SU-DHL-6 (cell line): ENCODE results near the gene GDNF.

Experiments used
- H2AFZ ChIP-seq: fragments of 200-600 bp; sonication (generic); 2 replicates; pipeline ENCODE4 v1.6.1; 2014; ENCODE audit warnings: low read depth, mild to moderate bottlenecking, moderate library complexity, mixed read lengths, antibody characterized with exemption, low read length; ENCODE audit not compliant: severe bottlenecking
- H3F3A ChIP-seq: fragments of 200-600 bp; shearing (Covaris generic); 2 replicates; pipeline ENCODE4 v1.6.0; 2016; ENCODE audit warnings: antibody characterized with exemption, mild to moderate bottlenecking; ENCODE audit not compliant: insufficient read depth
- H3K27ac ChIP-seq: fragments of 200-600 bp; sonication (generic); 2 replicates; pipeline ENCODE4 v1.5.1; 2016; ENCODE audit warnings: low read depth, mild to moderate bottlenecking, low read length, moderate library complexity, mixed read lengths
- H3K27me3 ChIP-seq: fragments of 200-600 bp; sonication (generic), shearing (Covaris generic); 2 replicates; pipeline ENCODE4 v1.6.0; 2014; ENCODE audit warnings: mild to moderate bottlenecking, low read length
- H3K36me3 ChIP-seq: fragments of 200-600 bp; sonication (generic); 2 replicates; pipeline ENCODE4 v1.6.1; 2014; ENCODE audit warnings: mild to moderate bottlenecking, low read length, mixed read lengths
- H3K4me2 ChIP-seq: fragments of 300-600, 200-600 bp; shearing (Covaris generic), sonication (generic); 2 replicates; pipeline ENCODE4 v1.6.0; 2014; ENCODE audit warnings: low read length, low read depth, mild to moderate bottlenecking; ENCODE audit not compliant: poor library complexity, severe bottlenecking
- H3K4me3 ChIP-seq: fragments of 200-600 bp; sonication (generic); 2 replicates; pipeline ENCODE4 v1.5.1; 2014; ENCODE audit warnings: antibody characterized with exemption, low read length, mild to moderate bottlenecking, mixed read lengths; ENCODE audit not compliant: insufficient read depth, poor library complexity, severe bottlenecking
- H3K79me2 ChIP-seq: fragments of 200-600 bp; sonication (generic); 2 replicates; pipeline ENCODE4 v1.6.1; 2014; ENCODE audit warnings: mild to moderate bottlenecking, low read length, moderate library complexity; ENCODE audit not compliant: insufficient read depth
- H3K9ac ChIP-seq: fragments of 200-600 bp; sonication (generic); 2 replicates; pipeline ENCODE4 v1.7.0; 2014; ENCODE audit warnings: mild to moderate bottlenecking, low read length
- H3K9me2 ChIP-seq: fragments of 200-600 bp; sonication (generic); replicated peaks from 2 replicates; pipeline ENCODE4 v1.6.1; 2014; ENCODE audit warnings: low read length; ENCODE audit not compliant: insufficient read depth
- H3K9me3 ChIP-seq: fragments of 200-600 bp; sonication (generic); 2 replicates; pipeline ENCODE4 v1.6.1; 2014; ENCODE audit warnings: low read length, mixed read lengths; ENCODE audit not compliant: insufficient read depth
- H4K20me1 ChIP-seq: fragments of 200-600 bp; sonication (generic); 2 replicates; pipeline ENCODE4 v1.6.1; 2014; ENCODE audit warnings: low read depth, mild to moderate bottlenecking, antibody characterized with exemption, low read length, moderate library complexity, mixed read lengths
- CTCF ChIP-seq: fragments of 200-600 bp; sonication (generic); IDR thresholded peaks from one replicate; pipeline ENCODE4 v1.5.1; 2017; ENCODE audit warnings: antibody characterized with exemption, mild to moderate bottlenecking, low read length, moderate library complexity; ENCODE audit not compliant: insufficient read depth, poor library complexity, severe bottlenecking
- EZH2phosphoT487 ChIP-seq: fragments of 200-600 bp; sonication (generic), shearing (Covaris generic); conservative IDR thresholded peaks from 2 replicates; pipeline ENCODE4 v1.6.1; 2018; ENCODE audit warnings: mild to moderate bottlenecking, antibody characterized with exemption, low read length, moderate library complexity, mixed read lengths

Gene GDNF

DNA sequence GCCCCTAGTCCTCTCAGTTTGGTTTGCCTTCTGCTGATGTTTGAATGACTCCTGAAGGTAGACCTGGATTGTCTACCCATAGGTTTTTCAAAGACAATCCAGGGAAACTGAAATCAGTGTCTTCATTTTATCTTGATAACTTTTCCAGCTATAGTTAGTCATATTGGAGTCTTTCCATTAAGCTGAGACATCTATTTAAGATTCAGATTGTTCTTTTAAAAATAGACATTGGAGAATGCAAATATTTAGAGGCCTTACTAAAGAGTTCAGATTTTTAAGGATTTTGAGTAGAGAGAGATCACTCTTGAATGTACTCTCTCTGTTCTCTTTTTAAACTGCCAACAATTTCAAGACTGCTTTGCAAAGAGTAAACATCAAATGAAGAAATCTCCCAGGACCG, 69.1 kb downstream of the GDNF start:
- Histone ChIP-seq H3K27ac (no peak overlapping the region), H3K9ac (no peak overlapping the region), H4K20me1 (no peaks in the 10 kb centered on the region), H2AFZ (no peak overlapping the region), H3K4me3 (no peak overlapping the region), H3K27me3 (no peaks in the 10 kb centered on the region), H3K4me2 (no peak overlapping the region), H3K36me3 (no peaks in the 10 kb centered on the region), H3K9me3 (peaks cover 6% of the 10 kb centered on the region; the same call in 1 of the 2 replicates), H3K9me2 (no peaks in the 10 kb centered on the region), H3K79me2 (no peaks in the 10 kb centered on the region), H3F3A (no peaks in the 10 kb centered on the region)
- no peak for TF ChIP-seq EZH2phosphoT487
- no peak for TF ChIP-seq CTCF

GRCh38 chr5:37769840-37770239, 70.0 kb downstream of the GDNF start:
- H3K36me3 ChIP-seq = no peaks in the 10 kb centered on the region
- H3K9me2 ChIP-seq = no peaks in the 10 kb centered on the region
- no peaks in the 10 kb centered on the region for H3F3A ChIP-seq
- TF ChIP-seq EZH2phosphoT487 = no peak
- H3K9me3 ChIP-seq = peaks cover 1% of the 10 kb centered on the region; the same call in 1 of the 2 replicates
- no peak overlapping the region for H3K9ac ChIP-seq
- H3K27ac ChIP-seq = no peak overlapping the region
- no peak overlapping the region for H3K4me3 ChIP-seq
- H3K79me2 ChIP-seq = no peaks in the 10 kb centered on the region
- no peaks in the 10 kb centered on the region for H3K27me3 ChIP-seq
- no peak overlapping the region for H2AFZ ChIP-seq
- no peaks in the 10 kb centered on the region for H4K20me1 ChIP-seq
- no peak overlapping the region for H3K4me2 ChIP-seq

- no peaks in the 10 kb centered on the region for H3F3A ChIP-seq
- no peaks in the 10 kb centered on the region for H3K9me3 ChIP-seq
- no peak overlapping the region for H3K4me3 ChIP-seq
- no peak overlapping the region for H3K9ac ChIP-seq
- H2AFZ ChIP-seq = no peak overlapping the region
- H3K9me2 ChIP-seq = no peaks in the 10 kb centered on the region
- TF ChIP-seq EZH2phosphoT487 (no peak), CTCF (no peak)
- no peaks in the 10 kb centered on the region for H3K79me2 ChIP-seq
- H3K27me3 ChIP-seq = no peaks in the 10 kb centered on the region
- no peak overlapping the region for H3K4me2 ChIP-seq
- H3K27ac ChIP-seq = no peak overlapping the region
- H4K20me1 ChIP-seq = no peaks in the 10 kb centered on the region
- H3K36me3 ChIP-seq = no peaks in the 10 kb centered on the region
Observed at GRCh38 chr5:37769108-37769507, 70.7 kb downstream of the GDNF start.

DNA sequence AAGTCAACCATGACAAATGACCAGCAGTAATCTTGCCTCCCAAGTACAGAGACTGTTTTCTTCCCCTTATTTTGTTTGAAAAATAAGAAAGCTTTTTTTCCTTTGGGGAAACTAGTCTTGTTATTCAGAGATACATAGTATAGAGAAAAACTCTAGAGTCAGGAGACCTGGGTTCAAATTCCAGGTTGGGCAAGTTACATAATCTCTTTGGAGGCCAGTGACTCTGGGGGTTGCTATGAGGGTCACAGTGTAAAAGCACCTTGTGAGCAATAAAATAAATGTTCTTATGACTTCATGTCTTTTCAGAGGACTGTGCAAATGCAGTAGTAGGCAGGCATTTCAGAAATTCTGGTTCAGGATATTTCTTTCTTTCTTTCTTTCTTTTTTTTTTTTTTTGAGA, 71.5 kb downstream of the GDNF start:
- no peak overlapping the region for H3K27ac ChIP-seq
- TF ChIP-seq CTCF = no peak
- TF ChIP-seq EZH2phosphoT487 = no peak

More for the DNA sequence above, 71.5 kb downstream of the GDNF start:
- Histone ChIP-seq H3K4me2 (no peak overlapping the region), H2AFZ (no peak overlapping the region), H3K9me3 (no peaks in the 10 kb centered on the region), H3K27me3 (no peaks in the 10 kb centered on the region), H3K4me3 (no peak overlapping the region), H3K36me3 (no peaks in the 10 kb centered on the region), H3K79me2 (no peaks in the 10 kb centered on the region), H3K9ac (no peak overlapping the region), H3F3A (no peaks in the 10 kb centered on the region), H3K9me2 (no peaks in the 10 kb centered on the region), H4K20me1 (no peaks in the 10 kb centered on the region)
